ENCODE measurements around the gene FAM240B.

The FAM240B gene

DNA sequence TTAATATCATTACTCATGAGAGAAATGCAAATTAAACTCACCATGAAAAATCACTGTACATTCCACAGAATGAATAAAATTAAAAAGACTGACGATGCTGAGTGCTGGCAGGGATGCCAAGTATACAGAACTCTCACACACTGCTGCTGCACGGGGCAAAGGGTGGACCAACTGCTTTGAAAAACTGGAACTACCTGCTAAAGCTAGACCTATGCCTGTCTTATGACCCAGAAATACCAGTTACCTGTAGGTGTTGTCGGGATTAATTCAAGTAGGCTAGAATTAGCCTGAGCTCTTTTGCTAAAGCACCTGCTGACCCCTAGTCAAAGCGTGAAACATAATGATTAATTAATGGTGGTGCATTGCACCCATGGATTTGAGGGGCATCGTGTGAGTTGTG is 63.0 kb downstream of the FAM240B start:
- H3F3A ChIP-seq (ENCODE audit: low read depth), result no peaks in the 10 kb centered on the region
- H3K9ac ChIP-seq (ENCODE audit: low read depth, low read length, poor library complexity, severe bottlenecking), result no peak overlapping the region
- H3K4me3 ChIP-seq (ENCODE audit: low read length, poor library complexity, severe bottlenecking), result no peak overlapping the region
- TF ChIP-seq, protein P1, sequence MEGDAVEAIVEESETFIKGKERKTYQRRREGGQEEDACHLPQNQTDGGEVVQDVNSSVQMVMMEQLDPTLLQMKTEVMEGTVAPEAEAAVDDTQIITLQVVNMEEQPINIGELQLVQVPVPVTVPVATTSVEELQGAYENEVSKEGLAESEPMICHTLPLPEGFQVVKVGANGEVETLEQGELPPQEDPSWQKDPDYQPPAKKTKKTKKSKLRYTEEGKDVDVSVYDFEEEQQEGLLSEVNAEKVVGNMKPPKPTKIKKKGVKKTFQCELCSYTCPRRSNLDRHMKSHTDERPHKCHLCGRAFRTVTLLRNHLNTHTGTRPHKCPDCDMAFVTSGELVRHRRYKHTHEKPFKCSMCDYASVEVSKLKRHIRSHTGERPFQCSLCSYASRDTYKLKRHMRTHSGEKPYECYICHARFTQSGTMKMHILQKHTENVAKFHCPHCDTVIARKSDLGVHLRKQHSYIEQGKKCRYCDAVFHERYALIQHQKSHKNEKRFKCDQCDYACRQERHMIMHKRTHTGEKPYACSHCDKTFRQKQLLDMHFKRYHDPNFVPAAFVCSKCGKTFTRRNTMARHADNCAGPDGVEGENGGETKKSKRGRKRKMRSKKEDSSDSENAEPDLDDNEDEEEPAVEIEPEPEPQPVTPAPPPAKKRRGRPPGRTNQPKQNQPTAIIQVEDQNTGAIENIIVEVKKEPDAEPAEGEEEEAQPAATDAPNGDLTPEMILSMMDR (conservative IDR thresholded peaks at IDR 0.05; ENCODE audit: low read length), result no peak
- TF ChIP-seq EZH2phosphoT487 (IDR thresholded peaks at IDR 0.05; ENCODE audit: borderline replicate concordance), result no peak
- H3K9me3 ChIP-seq (ENCODE audit: insufficient read depth, low read depth, low read length), result no peaks in the 10 kb centered on the region; the same call in 1 of the 2 replicates
- H3K79me2 ChIP-seq (ENCODE audit: insufficient read depth, low read length), result no peaks in the 10 kb centered on the region
- no peaks in the 10 kb centered on the region for H3K36me3 ChIP-seq (ENCODE audit: insufficient read depth, low read length)
- no peaks in the 10 kb centered on the region for H4K20me1 ChIP-seq (ENCODE audit: insufficient read depth, low read length, poor library complexity, severe bottlenecking)
- H3K4me1 ChIP-seq (ENCODE audit: insufficient read depth, low read length, poor library complexity, severe bottlenecking), result no peaks in the 10 kb centered on the region
- H2AFZ ChIP-seq (ENCODE audit: low read length), result no peak overlapping the region
- no peak overlapping the region for H3K4me2 ChIP-seq (ENCODE audit: low read depth, low read length, poor library complexity, severe bottlenecking)
- H3K9me2 ChIP-seq (replicated peaks; ENCODE audit: low read depth, low read length), result no peaks in the 10 kb centered on the region
- H3K27me3 ChIP-seq (ENCODE audit: insufficient read depth, low read length, poor library complexity, severe bottlenecking), result no peaks in the 10 kb centered on the region

DNA sequence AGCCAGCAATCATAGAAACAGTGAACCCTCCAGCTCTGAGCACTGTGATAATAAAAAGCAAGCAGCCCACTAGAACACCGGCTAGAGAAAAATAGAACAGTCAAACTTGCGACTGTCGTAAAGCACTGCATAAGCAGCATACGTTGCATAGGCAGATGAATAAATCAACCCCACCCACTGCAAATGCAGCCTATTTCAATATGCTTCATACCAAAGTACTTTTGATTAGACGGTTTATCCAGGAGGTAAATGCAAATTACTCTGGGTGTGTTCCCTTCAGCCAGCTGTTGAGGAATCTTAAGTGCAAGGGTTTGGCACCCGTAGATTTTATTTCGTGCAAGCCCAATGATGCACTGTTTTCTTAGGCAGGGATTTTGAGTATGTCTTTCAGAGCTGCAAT is 67.4 kb downstream of the FAM240B start:
- no peak for TF ChIP-seq EZH2phosphoT487 (IDR thresholded peaks at IDR 0.05; ENCODE audit: borderline replicate concordance)
- TF ChIP-seq, protein P1 (conservative IDR thresholded peaks at IDR 0.05; ENCODE audit: low read length), result no peak
- H3K9me2 ChIP-seq (replicated peaks; ENCODE audit: low read depth, low read length), result no peaks in the 10 kb centered on the region
- H3F3A ChIP-seq (ENCODE audit: low read depth), result no peaks in the 10 kb centered on the region
- H4K20me1 ChIP-seq (ENCODE audit: insufficient read depth, low read length, poor library complexity, severe bottlenecking), result no peaks in the 10 kb centered on the region
- no peaks in the 10 kb centered on the region for H3K27me3 ChIP-seq (ENCODE audit: insufficient read depth, low read length, poor library complexity, severe bottlenecking)
- no peak overlapping the region for H3K9ac ChIP-seq (ENCODE audit: low read depth, low read length, poor library complexity, severe bottlenecking)
- H3K4me3 ChIP-seq (ENCODE audit: low read length, poor library complexity, severe bottlenecking), result no peak overlapping the region
- peaks cover 3% of the 10 kb centered on the region; the same call in 1 of the 2 replicates for H3K9me3 ChIP-seq (ENCODE audit: insufficient read depth, low read depth, low read length)
- H3K79me2 ChIP-seq (ENCODE audit: insufficient read depth, low read length), result no peaks in the 10 kb centered on the region
- no peak overlapping the region for H3K4me2 ChIP-seq (ENCODE audit: low read depth, low read length, poor library complexity, severe bottlenecking)
- H3K4me1 ChIP-seq (ENCODE audit: insufficient read depth, low read length, poor library complexity, severe bottlenecking), result no peaks in the 10 kb centered on the region
- H2AFZ ChIP-seq (ENCODE audit: low read length), result no peak overlapping the region
- no peaks in the 10 kb centered on the region for H3K36me3 ChIP-seq (ENCODE audit: insufficient read depth, low read length)

DNA sequence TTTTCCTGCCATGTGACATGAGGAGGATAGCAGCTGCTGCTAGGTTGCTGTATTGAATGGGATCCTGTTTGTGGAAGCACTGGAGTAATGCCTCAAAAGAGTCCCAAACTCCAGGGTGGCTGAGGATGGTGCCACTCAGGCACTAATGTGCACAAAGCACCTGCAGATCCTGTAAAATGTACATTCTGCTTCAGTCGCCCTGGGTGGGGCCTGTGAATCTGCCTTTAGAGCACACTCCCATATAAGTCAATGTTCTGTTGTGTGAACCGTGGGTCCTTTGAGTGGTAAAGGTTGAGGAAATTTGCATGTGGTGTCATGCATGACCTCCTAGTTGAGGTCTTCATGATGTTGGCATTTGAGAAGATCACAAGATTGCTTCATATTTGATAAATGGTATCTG is 67.9 kb downstream of the FAM240B start:
- Histone ChIP-seq H3K4me1 (ENCODE audit: insufficient read depth, low read length, poor library complexity, severe bottlenecking) (no peaks in the 10 kb centered on the region), H3K9me2 (replicated peaks; ENCODE audit: low read depth, low read length) (no peaks in the 10 kb centered on the region), H3K79me2 (ENCODE audit: insufficient read depth, low read length) (no peaks in the 10 kb centered on the region), H4K20me1 (ENCODE audit: insufficient read depth, low read length, poor library complexity, severe bottlenecking) (no peaks in the 10 kb centered on the region), H3F3A (ENCODE audit: low read depth) (no peaks in the 10 kb centered on the region), H3K36me3 (ENCODE audit: insufficient read depth, low read length) (no peaks in the 10 kb centered on the region), H3K9ac (ENCODE audit: low read depth, low read length, poor library complexity, severe bottlenecking) (no peak overlapping the region), H3K27me3 (ENCODE audit: insufficient read depth, low read length, poor library complexity, severe bottlenecking) (no peaks in the 10 kb centered on the region), H3K9me3 (ENCODE audit: insufficient read depth, low read depth, low read length) (peaks cover 3% of the 10 kb centered on the region; the same call in 1 of the 2 replicates), H3K4me2 (ENCODE audit: low read depth, low read length, poor library complexity, severe bottlenecking) (no peak overlapping the region), H3K4me3 (ENCODE audit: low read length, poor library complexity, severe bottlenecking) (no peak overlapping the region), H2AFZ (ENCODE audit: low read length) (no peak overlapping the region)
- TF ChIP-seq, protein P1 (conservative IDR thresholded peaks at IDR 0.05; ENCODE audit: low read length), result no peak
- no peak for TF ChIP-seq EZH2phosphoT487 (IDR thresholded peaks at IDR 0.05; ENCODE audit: borderline replicate concordance)

Data from Loucy (cell line).